RKO (cell line): Measurements from ENCODE around the gene ADAM8.
"Not testable (repeated sequence)": the region's sequence is repeated elsewhere in the genome, so short reads cannot be mapped to it uniquely, and the experiment has no call there.

ENCODE experiments used
- DNase-seq: peaks from one replicate; pipeline ENCODE4 v3.0.0-alpha.2; 2016; ENCODE audit warnings: low spot score

The ADAM8 gene

DNA sequence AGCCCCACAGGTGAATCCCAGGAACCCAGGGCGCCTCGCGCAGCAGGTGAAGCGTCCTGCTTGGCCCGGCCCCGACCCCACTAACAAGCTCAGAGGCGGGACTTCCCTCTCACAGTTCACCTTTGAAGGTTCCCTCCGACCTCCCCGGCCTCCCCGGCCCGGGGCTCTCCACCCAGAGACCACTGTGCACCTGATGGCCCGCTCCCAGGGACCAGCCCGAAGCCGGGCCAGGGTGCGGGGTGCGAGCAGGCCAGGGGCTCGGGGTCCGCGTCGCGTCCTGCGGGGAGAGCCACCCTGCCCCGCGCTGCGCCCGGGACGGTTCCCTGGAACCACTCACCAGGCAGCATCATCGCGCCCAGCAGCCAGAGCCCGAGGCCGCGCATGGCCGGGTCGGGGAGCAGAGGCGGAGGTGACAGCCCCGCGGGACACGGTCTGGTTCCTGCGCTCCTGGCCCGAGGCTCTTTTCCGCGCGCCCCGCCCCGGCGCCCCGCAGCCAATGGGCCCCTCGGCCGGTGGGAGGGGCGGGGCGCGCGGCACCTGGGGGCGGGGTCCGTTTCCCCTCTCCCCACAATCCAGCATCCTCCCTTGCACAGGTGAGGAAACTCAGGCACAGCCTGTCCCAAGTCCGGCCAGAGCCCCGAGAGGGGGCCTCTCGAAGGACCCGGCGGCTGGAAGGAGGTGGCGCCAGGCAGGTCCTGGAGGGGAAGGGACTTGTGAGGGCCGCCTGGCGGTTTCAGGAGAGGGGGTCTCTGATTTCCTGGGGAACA lies at the start of gene ADAM8:
ADAM8 (minus strand) TSS at position 434 of the 767 bp plus-strand sequence; CDS start at position 383, 51 bp downstream.
- DNase-seq = no peak

DNA sequence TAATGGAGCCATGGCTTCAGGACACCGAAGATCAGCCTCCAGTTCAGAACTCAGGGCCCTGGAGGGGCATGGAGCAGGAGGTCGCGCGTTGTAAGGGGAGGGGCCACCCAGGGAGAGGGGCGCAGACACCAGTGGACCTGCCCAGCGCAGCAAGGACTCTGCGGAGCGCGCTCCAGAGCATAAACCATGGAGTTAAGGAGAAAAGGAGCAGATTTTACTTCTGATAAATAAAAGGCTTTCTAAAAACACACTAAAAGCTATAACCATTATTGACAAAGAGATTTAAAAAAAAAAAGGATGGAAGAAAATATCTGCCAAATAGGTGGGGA lies 49.5 kb upstream of the ADAM8 start:
- DNase-seq = no peak

DNA sequence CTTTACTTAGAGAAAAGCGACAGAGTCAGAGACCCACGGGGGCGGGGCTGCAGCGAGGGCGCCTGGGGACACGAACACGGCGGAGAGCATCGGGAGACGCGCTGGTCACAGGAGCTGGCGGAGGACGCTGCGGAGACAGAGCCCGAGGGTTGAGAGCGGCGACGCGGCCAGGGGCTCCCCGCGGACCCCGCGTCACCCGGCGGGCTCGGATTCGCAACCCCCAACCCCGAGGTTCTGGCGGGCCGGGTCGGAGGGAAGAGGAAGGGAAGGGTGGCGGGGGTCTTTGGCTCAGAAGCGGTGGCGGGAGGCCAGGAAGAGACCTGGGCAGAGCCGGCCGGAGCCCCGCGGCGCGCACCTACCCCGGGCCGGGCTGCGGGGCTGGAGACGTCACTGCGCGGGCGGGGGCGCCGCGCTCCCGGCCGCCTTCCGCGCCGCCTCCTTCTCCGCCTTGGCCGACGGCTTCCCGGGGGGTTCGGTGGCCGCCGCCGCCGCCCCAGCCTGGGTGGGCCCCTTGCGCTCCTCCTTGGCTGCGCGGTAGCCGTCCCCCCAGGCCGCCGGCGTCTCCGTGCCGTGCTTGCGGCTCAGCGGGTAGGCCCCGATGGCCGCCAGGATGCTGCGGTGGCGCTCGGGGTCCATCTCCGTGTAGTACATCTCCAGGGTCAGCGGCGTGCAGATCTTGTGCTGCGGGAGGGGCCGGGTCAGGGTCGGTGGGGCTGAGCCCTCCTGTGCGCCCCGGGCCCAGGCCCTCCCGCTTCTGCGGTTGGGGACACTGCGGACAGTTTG lies 49.0 kb upstream of the ADAM8 start:
- DNase-seq = no peak

GRCh38 chr10:133324857-133325260 lies 48.2 kb upstream of the ADAM8 start:
- DNase-seq = no peak

- peak; percentile 28 for DNase-seq
Observed at GRCh38 chr10:133324198-133324792, 47.6 kb upstream of the ADAM8 start.

DNA sequence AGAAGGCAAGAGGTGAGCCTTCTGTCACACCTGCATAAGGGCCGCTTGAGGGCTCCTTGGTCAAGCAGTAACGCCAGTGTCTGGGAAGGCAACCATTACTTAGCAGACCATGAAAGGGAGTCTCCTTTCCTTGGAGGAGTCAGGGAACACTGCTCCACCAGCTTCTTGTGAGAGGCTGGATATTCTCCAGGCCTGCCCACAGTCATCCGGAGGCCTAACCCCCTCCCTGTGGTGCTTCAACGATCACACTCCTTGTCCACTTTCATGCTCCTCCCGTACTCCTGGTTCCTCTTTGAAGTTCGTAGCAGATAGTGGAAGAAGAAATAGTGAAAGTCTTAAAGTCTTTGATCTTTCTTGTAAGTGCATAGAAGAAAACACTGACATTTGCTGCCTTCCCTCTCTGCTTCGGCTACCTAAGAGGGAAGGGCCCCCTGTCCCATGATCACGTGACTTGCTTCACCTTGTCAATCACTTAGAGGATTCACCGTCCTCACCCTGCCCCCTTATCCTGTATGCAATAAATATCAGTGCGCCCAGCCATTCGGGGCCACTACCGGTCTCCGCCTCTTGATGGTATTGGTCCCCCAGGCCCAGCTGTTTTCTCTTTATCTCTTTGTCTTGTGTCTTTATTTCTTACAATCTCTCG lies 45.5 kb upstream of the ADAM8 start:
- not testable (repeated sequence) for DNase-seq

GRCh38 chr10:133320852-133321422 lies 44.3 kb upstream of the ADAM8 start:
- DNase-seq = not testable (repeated sequence)

GRCh38 chr10:133318494-133319127 lies 41.9 kb upstream of the ADAM8 start:
- DNase-seq = peak; percentile 51

DNA sequence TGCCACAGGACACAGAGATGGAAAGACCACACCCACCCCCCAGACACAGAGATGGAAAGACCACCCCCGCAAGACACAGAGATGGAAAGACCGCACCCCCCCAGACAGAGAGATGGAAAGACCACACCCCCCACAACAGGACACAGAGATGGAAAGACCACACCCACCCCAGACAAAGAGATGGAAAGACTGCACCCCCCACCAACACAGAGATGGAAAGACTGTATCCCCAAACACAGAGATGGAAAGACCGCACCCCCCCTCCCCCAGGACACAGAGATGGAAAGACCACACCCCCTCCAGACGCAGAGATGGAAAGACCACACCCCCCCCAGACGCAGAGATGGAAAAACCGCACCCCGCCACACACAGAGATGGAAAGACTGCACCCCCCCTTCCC lies 40.1 kb upstream of the ADAM8 start:
- no peak for DNase-seq

GRCh38 chr10:133316266-133316665 lies 39.6 kb upstream of the ADAM8 start:
- DNase-seq = no peak

GRCh38 chr10:133315847-133316246 lies 39.2 kb upstream of the ADAM8 start:
- DNase-seq = peak; percentile 55

DNA sequence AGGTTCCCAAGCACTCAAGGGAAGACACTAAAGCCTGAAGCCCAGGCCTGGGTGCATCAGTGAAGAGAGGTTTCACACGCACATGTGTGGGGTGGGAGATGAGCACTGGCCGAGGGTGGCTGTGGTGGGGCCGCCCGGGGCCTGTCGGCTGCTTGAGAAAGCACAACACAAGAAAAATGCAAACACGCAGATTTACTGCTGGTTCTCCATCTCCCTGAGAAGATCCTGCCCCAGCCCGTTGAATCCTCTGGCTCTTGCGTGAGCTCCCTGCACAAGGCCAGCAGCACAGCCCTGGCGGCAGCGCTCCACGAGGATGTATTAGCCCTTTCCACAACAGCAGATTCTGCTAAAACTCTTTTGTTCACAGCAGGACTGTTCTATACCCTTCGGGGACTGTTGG lies 38.2 kb upstream of the ADAM8 start:
- DNase-seq = no peak

DNA sequence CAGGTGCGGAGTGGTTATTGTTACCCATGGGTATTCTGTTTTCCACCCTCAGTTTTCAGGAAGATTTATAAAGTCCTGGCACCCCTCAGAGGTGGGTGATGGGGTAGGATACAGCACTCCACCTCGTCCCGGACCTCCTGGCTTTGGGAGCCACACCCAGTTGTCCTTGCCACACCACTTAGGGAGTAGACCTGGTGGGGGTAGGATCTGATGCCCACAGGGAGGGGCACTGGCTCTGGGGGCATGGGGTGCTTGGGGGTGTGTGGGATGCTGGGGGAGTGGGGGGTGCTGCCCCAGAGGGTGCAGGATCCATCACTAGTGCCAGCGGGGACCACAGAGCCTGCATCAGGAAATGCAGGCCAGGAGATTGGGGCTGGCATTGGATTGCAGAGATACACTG lies 36.5 kb upstream of the ADAM8 start:
- no peak for DNase-seq

- DNase-seq = no peak
Observed at GRCh38 chr10:133312769-133313145, 36.1 kb upstream of the ADAM8 start.

DNA sequence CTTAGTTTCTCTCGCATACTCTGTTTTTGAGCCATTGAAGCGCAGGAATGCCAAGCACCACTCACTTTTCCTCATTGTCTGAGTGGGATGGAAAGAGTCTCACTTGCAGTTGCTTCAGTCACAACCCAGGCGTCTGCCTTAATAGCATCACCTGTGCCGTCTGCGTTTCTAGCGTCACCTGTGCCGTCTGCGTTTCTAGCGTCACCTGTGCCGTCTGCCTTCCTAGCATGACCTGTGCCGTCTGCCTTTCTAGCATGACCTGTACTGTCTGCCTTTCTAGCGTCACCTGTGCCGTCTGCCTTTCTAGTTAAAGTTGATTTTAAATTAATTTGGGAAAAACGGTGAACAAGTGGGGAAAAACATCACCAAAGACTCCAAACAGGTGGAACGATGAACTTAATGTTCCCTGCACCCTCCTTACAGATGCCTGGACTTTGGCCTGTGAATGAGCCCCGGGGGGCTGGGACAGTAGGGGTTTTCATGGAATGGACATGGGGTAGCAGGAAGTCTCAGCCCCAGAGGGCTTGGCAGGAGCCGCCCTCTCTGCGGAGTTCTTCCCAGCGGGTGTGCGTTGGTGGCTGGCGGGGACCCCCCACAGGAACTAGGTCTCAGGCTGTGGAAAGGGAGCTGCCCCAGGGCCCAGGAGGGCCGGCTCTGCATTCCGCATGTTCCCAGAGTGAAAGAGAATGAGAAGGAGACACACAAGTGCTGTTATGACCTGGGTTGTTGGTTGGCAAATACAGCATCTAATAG lies 35.5 kb upstream of the ADAM8 start:
- DNase-seq = no peak

DNA sequence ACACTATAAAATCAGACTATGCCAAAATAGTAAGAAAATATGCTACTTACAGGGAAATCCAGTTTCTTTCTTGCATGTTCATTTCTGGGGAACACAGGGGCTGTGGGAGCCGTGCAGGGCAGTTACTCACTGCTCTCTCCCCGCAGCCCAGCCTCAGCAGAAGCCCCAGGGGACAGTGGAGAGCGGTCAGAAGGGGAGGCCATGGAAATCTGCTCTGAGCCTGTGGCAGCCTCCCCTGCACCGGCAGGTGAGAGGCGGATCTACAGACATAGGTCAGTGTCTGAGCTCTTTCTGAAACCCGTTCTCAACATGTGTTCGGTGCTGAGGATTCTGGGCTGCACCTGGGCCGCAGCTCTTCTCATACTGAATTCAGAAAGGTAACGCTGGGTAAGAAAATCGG lies 34.9 kb upstream of the ADAM8 start:
- no peak for DNase-seq

DNA sequence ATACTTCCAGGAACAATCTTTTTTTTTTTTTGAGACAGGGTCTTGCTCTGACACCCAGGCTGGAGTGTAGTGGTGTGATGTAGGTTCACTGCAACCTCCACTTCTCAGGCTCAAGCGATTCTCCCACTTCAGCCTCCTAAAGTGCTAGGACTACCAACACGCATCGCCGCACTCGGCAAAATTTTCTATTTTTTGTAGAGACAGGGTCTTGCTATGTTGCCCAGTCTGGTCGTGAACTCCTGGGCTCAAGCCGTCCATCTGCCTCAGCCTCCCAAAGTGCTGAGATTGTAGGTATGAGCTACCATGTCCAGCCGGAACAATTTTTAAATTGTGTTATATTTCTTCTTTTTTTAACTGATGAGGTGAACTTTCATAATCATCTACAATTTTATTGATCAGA lies 34.1 kb upstream of the ADAM8 start:
- DNase-seq = no peak

DNA sequence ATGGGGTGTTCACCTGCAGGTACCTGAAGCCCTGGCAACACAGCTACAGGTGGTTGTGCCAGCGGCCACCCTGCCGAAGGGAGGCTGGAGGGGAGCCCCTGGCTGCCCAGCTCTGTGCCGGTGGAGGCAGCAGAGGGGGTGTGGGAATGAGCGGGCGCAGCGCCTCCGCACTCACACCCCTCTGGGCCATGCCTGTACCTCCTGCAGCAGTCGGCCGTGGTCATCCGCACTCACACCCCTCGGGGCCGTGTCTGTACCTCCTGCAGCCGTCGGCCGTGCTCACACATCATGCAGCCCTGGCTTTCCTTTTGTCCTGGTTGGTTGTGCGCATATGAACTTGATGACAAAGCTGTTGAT lies 33.7 kb upstream of the ADAM8 start:
- no peak for DNase-seq

DNA sequence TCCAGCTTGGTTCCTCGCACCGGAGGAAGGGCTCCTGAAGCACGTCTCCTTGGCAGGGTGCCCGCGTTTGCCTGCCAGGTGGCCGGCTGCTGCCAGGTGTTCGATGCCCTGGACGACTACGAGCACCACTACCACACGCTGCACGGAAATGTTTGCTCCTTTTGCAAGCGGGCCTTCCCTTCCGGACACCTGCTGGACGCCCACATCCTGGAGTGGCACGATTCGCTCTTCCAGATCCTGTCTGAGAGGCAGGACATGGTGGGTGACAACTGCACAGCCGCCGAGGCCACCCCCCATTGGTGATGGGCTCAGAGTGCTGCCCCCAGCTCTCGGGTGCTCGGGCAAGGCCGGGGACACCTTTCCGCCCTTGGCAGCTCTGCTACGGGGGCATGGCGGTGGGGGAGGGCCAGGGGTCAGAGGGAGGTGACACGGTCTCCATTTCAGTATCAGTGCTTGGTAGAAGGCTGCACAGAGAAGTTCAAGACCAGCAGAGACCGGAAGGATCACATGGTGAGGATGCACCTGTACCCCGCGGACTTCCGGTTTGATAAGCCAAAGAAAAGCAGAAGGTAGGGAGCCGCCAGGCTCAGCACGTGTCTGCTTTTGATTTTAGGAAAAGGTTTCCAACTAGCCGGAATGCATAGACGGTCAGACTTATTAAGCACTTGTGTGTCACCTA lies 33.2 kb upstream of the ADAM8 start:
- DNase-seq = no peak

GRCh38 chr10:133309100-133309719 lies 32.5 kb upstream of the ADAM8 start:
- peak; percentile 80 for DNase-seq
